ENCODE data around the gene CDC42EP2. TPM values are rescaled to one million over a fixed set of nuclear protein-coding genes. Genes with fewer than 3 reads are reported as not detected.
A peak's percentile ranks its signal among the peaks of the same experiment; 100 is the strongest.

Gene CDC42EP2
- total RNA-seq, 1 donor from 2014 or later, result 3.6 TPM

- DNase-seq (ENCODE audit: low spot score), result no peak
- intact Hi-C loops (cut with DNase I), result no loop called here
These were observed 38.1 kb downstream of the CDC42EP2 start for GRCh38 chr11:65352783-65353182.

- intact Hi-C loops (cut with DNase I), result no loop called here
- DNase-seq (ENCODE audit: low spot score), result no peak
These were observed 38.7 kb downstream of the CDC42EP2 start for GRCh38 chr11:65353376-65353775.

- intact Hi-C loops (cut with DNase I), result no loop called here
- DNase-seq (ENCODE audit: low spot score), result no peak
These were observed 39.2 kb downstream of the CDC42EP2 start for GRCh38 chr11:65353900-65354264.

- DNase-seq (ENCODE audit: low spot score), result peak; percentile 98
- intact Hi-C loops (cut with DNase I), result no loop called here
These were observed 39.8 kb downstream of the CDC42EP2 start, which contains the start of gene TIGD3 for GRCh38 chr11:65354265-65355012. TIGD3 (plus strand) TSS chr11:65354751; CDS start chr11:65355809, 1,058 bp downstream.

GRCh38 chr11:65355013-65355775 is 40.5 kb downstream of the CDC42EP2 start:
- intact Hi-C loops (cut with DNase I), result no loop called here
- no peak for DNase-seq (ENCODE audit: low spot score)

GRCh38 chr11:65355776-65356393 is 41.2 kb downstream of the CDC42EP2 start:
- intact Hi-C loops (cut with DNase I), result no loop called here
- DNase-seq (ENCODE audit: low spot score), result no peak

- intact Hi-C loops (cut with DNase I), result no loop called here
These were observed 41.8 kb downstream of the CDC42EP2 start for GRCh38 chr11:65356394-65356972.

GRCh38 chr11:65357856-65358356 is 43.2 kb downstream of the CDC42EP2 start:
- intact Hi-C loops (cut with DNase I), result no loop called here
- DNase-seq (ENCODE audit: low spot score), result no peak

More at GRCh38 chr11:65356394-65356972, 41.8 kb downstream of the CDC42EP2 start:
- DNase-seq (ENCODE audit: low spot score), result no peak

- intact Hi-C loops (cut with DNase I), result no loop called here
- DNase-seq (ENCODE audit: low spot score), result no peak
These were observed 47.8 kb downstream of the CDC42EP2 start for GRCh38 chr11:65362320-65362931.

GRCh38 chr11:65362966-65363365 is 48.3 kb downstream of the CDC42EP2 start:
- intact Hi-C loops (cut with DNase I), result no loop called here
- no peak for DNase-seq (ENCODE audit: low spot score)

- intact Hi-C loops (cut with DNase I), result no loop called here
- no peak for DNase-seq (ENCODE audit: low spot score)
These were observed 49.1 kb downstream of the CDC42EP2 start for GRCh38 chr11:65363770-65364169.

- DNase-seq (ENCODE audit: low spot score), result no peak
- intact Hi-C loops (cut with DNase I), result loop anchor here (1.0 to 5.0 kb wide), 3 partner anchors 51 to 144 kb away; no protein-coding TSS in a partner anchor
These were observed 51.7 kb downstream of the CDC42EP2 start for GRCh38 chr11:65366340-65366773.

- intact Hi-C loops (cut with DNase I), result no loop called here
- no peak for DNase-seq (ENCODE audit: low spot score)
These were observed 56.0 kb downstream of the CDC42EP2 start for GRCh38 chr11:65370659-65371049.

Other genes with a start within 250 kb of the CDC42EP2 start
- 1.5 TPM for gene CDCA5, start 230.8 kb upstream of the CDC42EP2 start, total RNA-seq
- 23.5 TPM for gene ZFPL1, start 230.6 kb upstream of the CDC42EP2 start, total RNA-seq
- gene VPS51, start 218.7 kb upstream of the CDC42EP2 start, total RNA-seq, result 87.1 TPM
- gene TM7SF2, start 203.0 kb upstream of the CDC42EP2 start, total RNA-seq, result 50.1 TPM
- gene ZNHIT2, start 197.2 kb upstream of the CDC42EP2 start, total RNA-seq, result 5.5 TPM
- 511 TPM for gene FAU, start 192.7 kb upstream of the CDC42EP2 start, total RNA-seq
- gene MRPL49, start 192.5 kb upstream of the CDC42EP2 start, total RNA-seq, result 28.5 TPM
- 25.2 TPM for gene SYVN1, start 180.3 kb upstream of the CDC42EP2 start, total RNA-seq
- gene SPDYC, start 144.6 kb upstream of the CDC42EP2 start, total RNA-seq, result not detected
- 89.6 TPM for gene CAPN1, start 132.9 kb upstream of the CDC42EP2 start, total RNA-seq
- gene POLA2, start 52.9 kb upstream of the CDC42EP2 start, total RNA-seq, result 3.5 TPM
- gene DPF2, start 19.0 kb downstream of the CDC42EP2 start, total RNA-seq, result 46.2 TPM
- not detected for gene TIGD3, start 39.9 kb downstream of the CDC42EP2 start, total RNA-seq
- 10.5 TPM for gene SLC25A45, start 67.8 kb downstream of the CDC42EP2 start, total RNA-seq
- 14.4 TPM for gene FRMD8, start 71.8 kb downstream of the CDC42EP2 start, total RNA-seq
- 668 TPM for gene NEAT1, start 107.9 kb downstream of the CDC42EP2 start, total RNA-seq
- gene MALAT1, start 184.2 kb downstream of the CDC42EP2 start, total RNA-seq, result 9,850 TPM
- gene SCYL1, start 210.2 kb downstream of the CDC42EP2 start, total RNA-seq, result 60.2 TPM
- 148 TPM for gene LTBP3, start 243.5 kb downstream of the CDC42EP2 start, total RNA-seq

Measured in cardiac septum (tissue), 1 donor.